Left lung (tissue), 10 donors: ENCODE data around the gene ARHGAP19. TPM values are rescaled to one million over a fixed set of nuclear protein-coding genes. Genes with fewer than 3 reads are reported as not detected.

Experiments used
- ATAC-seq: fragments of 200-7000 bp; cut with Tn5 transposase; one replicate; pipeline ENCODE4 v1.9.1; 2020; ENCODE audit warnings: moderate library complexity
- DNase-seq, 4 donors: peaks; one replicate each; pipeline ENCODE4 v3.0.0-alpha.2; 2013 to 2020
- H3K27ac ChIP-seq, 2 donors: fragments of 200-600 bp; sonication (generic) in 1 of 2; one replicate each; pipeline versions ENCODE4 v1.5.0 to v1.8.0; 2020 to 2021
- H3K27me3 ChIP-seq, 2 donors: fragments of 200-600 bp; sonication (generic) in 1 of 2; one replicate each; pipeline versions ENCODE4 v1.5.0 to v1.8.0; 2020 to 2021
- H3K36me3 ChIP-seq, 2 donors: fragments of 200-600 bp; sonication (generic) in 1 of 2; one replicate each; pipeline versions ENCODE4 v1.5.0 to v1.8.0; 2020 to 2021
- H3K4me1 ChIP-seq, 2 donors: fragments of 200-600 bp; one replicate each; pipeline ENCODE4 v1.8.0; 2021
- H3K4me3 ChIP-seq, 2 donors: fragments of 200-600 bp; sonication (generic) in 1 of 2; one replicate each; pipeline versions ENCODE4 v1.5.0 to v1.8.0; 2020 to 2021; ENCODE audit warnings: mild to moderate bottlenecking in 1 of 2
- H3K9me3 ChIP-seq, 2 donors: fragments of 200-600 bp; sonication (generic) in 1 of 2; one replicate each; pipeline versions ENCODE4 v1.5.0 to v1.8.0; 2020 to 2021
- intact Hi-C, 2 donors: fragments of 100-400 bp; cut with DNase I; formaldehyde crosslinking; loops; one replicate each; pipeline versions ENCODE4 v1.11.2 to v1.14.2; 2022
- polyA plus RNA-seq, 6 donors: library from polyadenylated mRNA; unstranded; fragments of 120-200 nt; gene quantifications; one replicate each; pipeline ENCODE4 v1.2.1, GENCODE V29; 2013; ENCODE audit not compliant: insufficient read length in 6 of 6
- total RNA-seq, 2 donors: library from RNA; stranded (reverse); fragmentation: NEBNext Ultra II Directional; extraction: Animal tissue kit (Norgen Biotek cat#: 25700); gene quantifications; one replicate each; pipeline ENCODE4 v1.2.1, GENCODE V29; 2021
- TF ChIP-seq, protein P1 (sequence below), 2 donors: fragments of 200-600 bp; sonication (generic) in 1 of 2; IDR thresholded peaks; one replicate each; pipeline versions ENCODE4 v1.5.0 to v1.8.0; 2021; ENCODE audit warnings: antibody characterized with exemption in 2 of 2
- donor health status: DM: no; HTN: yes; CAD: no.
- donor health status: DM: no; HTN: no; CAD: no.

Gene ARHGAP19
- total and polyA plus RNA-seq, 8 donors: 9.8 to 30.7 (median 25.9) TPM

GRCh38 chr10:97336446-97336845 lies 44.0 kb upstream of the ARHGAP19 start:
- ATAC-seq (no peak), DNase-seq (no peak)
- Histone ChIP-seq H3K27me3 (no peaks in the 10 kb centered on the region), H3K4me1 (peaks cover 13 to 40% of the 10 kb centered on the region in 2 donors), H3K36me3 (no peaks in the 10 kb centered on the region), H3K27ac (peak overlapping the region; percentile 33 to 99), H3K4me3 (no peak overlapping the region), H3K9me3 (no peaks in the 10 kb centered on the region)
- intact Hi-C loops: no loop called here
- TF ChIP-seq, protein P1, sequence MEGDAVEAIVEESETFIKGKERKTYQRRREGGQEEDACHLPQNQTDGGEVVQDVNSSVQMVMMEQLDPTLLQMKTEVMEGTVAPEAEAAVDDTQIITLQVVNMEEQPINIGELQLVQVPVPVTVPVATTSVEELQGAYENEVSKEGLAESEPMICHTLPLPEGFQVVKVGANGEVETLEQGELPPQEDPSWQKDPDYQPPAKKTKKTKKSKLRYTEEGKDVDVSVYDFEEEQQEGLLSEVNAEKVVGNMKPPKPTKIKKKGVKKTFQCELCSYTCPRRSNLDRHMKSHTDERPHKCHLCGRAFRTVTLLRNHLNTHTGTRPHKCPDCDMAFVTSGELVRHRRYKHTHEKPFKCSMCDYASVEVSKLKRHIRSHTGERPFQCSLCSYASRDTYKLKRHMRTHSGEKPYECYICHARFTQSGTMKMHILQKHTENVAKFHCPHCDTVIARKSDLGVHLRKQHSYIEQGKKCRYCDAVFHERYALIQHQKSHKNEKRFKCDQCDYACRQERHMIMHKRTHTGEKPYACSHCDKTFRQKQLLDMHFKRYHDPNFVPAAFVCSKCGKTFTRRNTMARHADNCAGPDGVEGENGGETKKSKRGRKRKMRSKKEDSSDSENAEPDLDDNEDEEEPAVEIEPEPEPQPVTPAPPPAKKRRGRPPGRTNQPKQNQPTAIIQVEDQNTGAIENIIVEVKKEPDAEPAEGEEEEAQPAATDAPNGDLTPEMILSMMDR (IDR thresholded peaks at IDR 0.05): no peak

GRCh38 chr10:97336006-97336405 lies 43.6 kb upstream of the ARHGAP19 start:
- intact Hi-C loops: no loop called here
- ATAC-seq: no peak
- Histone ChIP-seq H3K27ac (peak overlapping the region in 1 of 2 donors; percentile 99), H3K4me1 (peaks cover 17 to 44% of the 10 kb centered on the region in 2 donors), H3K4me3 (no peak overlapping the region), H3K27me3 (no peaks in the 10 kb centered on the region), H3K9me3 (no peaks in the 10 kb centered on the region), H3K36me3 (peaks cover 0 to 2% of the 10 kb centered on the region in 2 donors)
- DNase-seq: no peak
- TF ChIP-seq, protein P1 (IDR thresholded peaks at IDR 0.05): no peak

DNA sequence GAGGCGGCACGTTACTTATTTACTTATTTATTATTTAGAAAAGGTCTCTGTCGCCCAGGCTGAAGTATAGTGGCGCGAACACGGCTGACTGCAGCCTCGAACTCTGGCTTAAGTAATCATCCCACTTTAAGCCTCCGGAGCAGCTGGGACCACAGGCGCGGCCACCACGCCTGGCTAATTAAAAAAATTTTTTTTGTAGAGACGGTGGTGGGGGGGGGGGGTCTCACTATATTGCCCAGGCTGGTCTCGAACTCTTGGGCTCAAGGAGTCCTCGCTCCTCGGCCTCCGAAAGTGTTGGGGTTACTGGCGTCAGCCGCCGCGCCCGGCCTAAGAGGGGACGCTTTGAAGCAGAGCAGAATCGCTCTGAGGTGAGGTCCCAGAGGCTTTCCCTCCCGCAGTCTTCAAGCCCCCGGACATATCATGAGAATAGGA lies 42.8 kb upstream of the ARHGAP19 start:
- TF ChIP-seq, protein P1 (IDR thresholded peaks at IDR 0.05): no peak
- intact Hi-C loops: no loop called here
- H3K36me3 ChIP-seq: peaks cover 0 to 10% of the 10 kb centered on the region in 2 donors
- DNase-seq (peak in 2 of 4 donors; percentile 44 to 82), ATAC-seq (no peak)
- H3K27me3 ChIP-seq: no peaks in the 10 kb centered on the region
- H3K4me1 ChIP-seq: peaks cover 17 to 52% of the 10 kb centered on the region in 2 donors
- H3K9me3 ChIP-seq: no peaks in the 10 kb centered on the region
- H3K4me3 ChIP-seq: peak overlapping the region; percentile 80 to 91
- peak overlapping the region; percentile 95 to 99 for H3K27ac ChIP-seq

DNA sequence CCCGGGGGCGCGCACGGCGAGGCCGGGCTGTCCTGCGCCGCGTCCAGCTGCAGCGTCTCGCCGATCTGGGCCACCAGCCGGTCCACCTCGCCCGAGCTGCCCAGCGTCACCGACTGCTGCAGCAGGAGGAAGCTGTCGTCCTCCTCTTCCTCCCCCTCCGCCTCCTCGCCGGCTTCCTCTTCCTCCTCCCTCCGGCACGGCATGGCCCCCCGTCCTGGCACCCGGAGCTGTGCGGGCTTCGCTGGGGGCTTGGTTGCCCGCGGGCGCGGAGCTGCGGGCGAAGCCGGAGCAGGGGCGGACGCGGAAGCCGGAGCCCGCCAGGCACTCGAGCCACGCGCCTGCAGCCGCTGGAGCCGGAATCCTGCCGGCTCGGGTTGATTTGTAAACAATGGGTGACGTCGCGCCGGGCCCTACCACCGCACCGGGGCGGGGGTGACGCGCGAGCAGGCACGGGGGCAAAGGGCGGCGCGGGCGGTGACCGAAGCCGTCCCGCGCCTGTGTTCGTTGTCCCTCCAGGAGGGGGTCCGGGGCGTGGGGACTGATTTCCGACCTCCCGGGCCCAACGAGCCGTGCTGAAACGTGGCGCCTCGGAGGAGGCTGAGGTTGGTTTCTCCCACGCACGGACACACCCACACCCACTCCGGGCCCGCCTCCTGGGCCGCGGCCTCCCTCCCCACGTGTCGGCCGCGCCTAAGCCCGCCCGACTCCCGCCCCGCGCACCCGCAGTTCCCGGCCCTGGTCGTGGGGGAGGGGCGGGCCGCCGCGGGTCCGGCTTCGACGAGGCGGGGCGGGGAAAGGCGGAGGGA lies 42.1 kb upstream of the ARHGAP19 start, which contains the start of gene FRAT2:
Gene FRAT2 (minus strand): TSS at position 360 of the 806 bp plus-strand sequence. CDS start 157 bp downstream, at position 203.
- TF ChIP-seq, protein P1 (IDR thresholded peaks at IDR 0.05): no peak
- DNase-seq: peak; percentile 92 to 98 (median 95)
- peak within 1 kb of the TSS; percentile 80 to 91 for H3K4me3 ChIP-seq
- H3K36me3 ChIP-seq: peaks cover 0 to 16% of the 10 kb centered on the region in 2 donors
- peak; percentile 92 for ATAC-seq
- intact Hi-C loops: loop anchor here in 1 of 2 donors (5.0 kb wide), 1 partner anchor 57 kb away; no protein-coding TSS in a partner anchor
- no peaks in the 10 kb centered on the region for H3K9me3 ChIP-seq
- no peaks in the 10 kb centered on the region for H3K27me3 ChIP-seq
- H3K27ac ChIP-seq: peak within 1 kb of the TSS; percentile 95 to 99
- H3K4me1 ChIP-seq: peaks cover 17 to 58% of the 10 kb centered on the region in 2 donors
